Gastrocnemius medialis (tissue), 4 donors: ENCODE results near the gene COL20A1.

Experiments
- POLR2A ChIP-seq, 2 donors: fragments of 450-650 bp; IDR thresholded peaks; one replicate each; pipeline ENCODE4 v1.6.1; 2017; ENCODE audit warnings: antibody characterized with exemption in 2 of 2, mild to moderate bottlenecking in 2 of 2, moderate library complexity in 2 of 2
- TF ChIP-seq, protein P1 (sequence below), 5 experiments: fragments of 450-650 bp in 3 of 5; fragments of 200-600 bp in 2 of 5; sonication (generic) in 2 of 5; IDR thresholded peaks in 4 of 5; conservative IDR thresholded peaks in 1 of 5; 1 replicate in 4 of 5; 2 replicates in 1 of 5; pipeline ENCODE4 v1.5.1; 2016 to 2019; ENCODE audit warnings: antibody characterized with exemption in 5 of 5, mild to moderate bottlenecking in 3 of 5, moderate library complexity in 3 of 5

DNA sequence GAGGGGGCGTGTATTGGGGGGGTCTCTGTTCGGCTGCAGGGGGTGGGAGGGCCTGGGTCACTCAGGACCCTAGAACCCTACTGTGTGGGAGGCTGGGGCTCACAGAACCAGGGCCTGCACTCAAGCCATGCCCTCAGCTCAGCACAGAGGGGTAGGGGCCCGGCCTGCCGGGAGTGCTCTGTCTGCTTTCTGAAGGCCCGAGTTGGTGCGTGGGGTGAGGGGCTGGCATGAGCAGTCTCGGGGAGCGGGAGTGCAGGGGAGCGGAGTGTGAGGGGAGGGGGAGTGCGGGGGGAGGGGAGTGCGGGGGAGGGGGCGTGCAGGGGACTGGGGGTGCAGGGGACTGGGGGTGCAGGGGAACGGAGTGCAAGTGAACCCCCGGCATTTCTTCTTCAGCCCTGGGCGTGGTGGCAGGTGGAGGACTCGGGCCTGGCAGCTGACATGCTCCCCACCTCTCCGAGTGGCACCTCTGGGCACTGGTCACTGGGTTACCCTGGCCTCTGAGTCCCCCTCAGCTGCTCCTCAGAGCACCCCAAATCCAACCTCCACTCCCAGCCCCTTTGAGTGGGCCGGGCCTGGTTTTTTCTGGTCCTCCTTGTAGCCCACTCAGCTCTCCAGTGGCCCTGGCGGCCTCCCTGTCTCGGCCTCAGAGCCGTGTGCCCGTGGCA is 1.0 kb downstream of the COL20A1 start:
- TF ChIP-seq, protein P1, sequence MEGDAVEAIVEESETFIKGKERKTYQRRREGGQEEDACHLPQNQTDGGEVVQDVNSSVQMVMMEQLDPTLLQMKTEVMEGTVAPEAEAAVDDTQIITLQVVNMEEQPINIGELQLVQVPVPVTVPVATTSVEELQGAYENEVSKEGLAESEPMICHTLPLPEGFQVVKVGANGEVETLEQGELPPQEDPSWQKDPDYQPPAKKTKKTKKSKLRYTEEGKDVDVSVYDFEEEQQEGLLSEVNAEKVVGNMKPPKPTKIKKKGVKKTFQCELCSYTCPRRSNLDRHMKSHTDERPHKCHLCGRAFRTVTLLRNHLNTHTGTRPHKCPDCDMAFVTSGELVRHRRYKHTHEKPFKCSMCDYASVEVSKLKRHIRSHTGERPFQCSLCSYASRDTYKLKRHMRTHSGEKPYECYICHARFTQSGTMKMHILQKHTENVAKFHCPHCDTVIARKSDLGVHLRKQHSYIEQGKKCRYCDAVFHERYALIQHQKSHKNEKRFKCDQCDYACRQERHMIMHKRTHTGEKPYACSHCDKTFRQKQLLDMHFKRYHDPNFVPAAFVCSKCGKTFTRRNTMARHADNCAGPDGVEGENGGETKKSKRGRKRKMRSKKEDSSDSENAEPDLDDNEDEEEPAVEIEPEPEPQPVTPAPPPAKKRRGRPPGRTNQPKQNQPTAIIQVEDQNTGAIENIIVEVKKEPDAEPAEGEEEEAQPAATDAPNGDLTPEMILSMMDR (IDR thresholded peaks at IDR 0.05 in 4 of 5, conservative IDR thresholded peaks at IDR 0.05 in 1 of 5), result no peak
- TF ChIP-seq POLR2A (IDR thresholded peaks at IDR 0.05), result no peak
